Ovary (tissue), 3 donors: ENCODE measurements around the gene SV2C.

Experiments used
- EP300 ChIP-seq: sonication (generic); formaldehyde crosslinking; IDR thresholded peaks from one replicate; pipeline ENCODE4 v1.6.1; 2017; ENCODE audit warnings: antibody characterized with exemption
- POLR2A ChIP-seq: fragments of 450-650 bp; IDR thresholded peaks from one replicate; pipeline ENCODE4 v1.6.1; 2017; ENCODE audit warnings: antibody characterized with exemption, mild to moderate bottlenecking, moderate library complexity
- TF ChIP-seq, protein P1 (sequence below), 3 donors: fragments of 450-650 bp in 2 of 3; fragments of 200-600 bp in 1 of 3; IDR thresholded peaks; one replicate each; pipeline versions ENCODE4 v1.5.1 to v1.8.0; 2016 to 2022; ENCODE audit warnings: antibody characterized with exemption in 3 of 3, mild to moderate bottlenecking in 1 of 3
- donor health status: DM: no; HTN: no; CAD: no.

DNA sequence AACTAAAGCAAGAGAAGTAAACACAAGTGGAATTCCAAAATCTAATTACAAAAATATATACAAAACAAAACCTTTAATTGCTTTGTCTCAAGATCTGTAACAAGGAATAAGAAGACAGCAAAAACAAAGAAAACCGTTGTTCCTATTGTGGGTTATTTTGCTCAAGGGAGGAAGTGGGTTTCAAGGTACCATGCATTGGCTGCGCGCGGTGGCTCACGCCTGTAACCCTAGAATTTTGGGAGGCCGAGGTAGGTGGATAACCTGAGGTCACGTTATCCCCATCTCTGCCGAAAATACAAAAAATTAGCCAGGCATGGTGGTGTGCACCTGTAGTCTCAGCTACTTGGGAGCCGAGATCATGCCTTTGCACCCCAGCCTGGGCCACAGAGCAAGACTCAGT, 307.8 kb downstream of the SV2C start:
- TF ChIP-seq, protein P1, sequence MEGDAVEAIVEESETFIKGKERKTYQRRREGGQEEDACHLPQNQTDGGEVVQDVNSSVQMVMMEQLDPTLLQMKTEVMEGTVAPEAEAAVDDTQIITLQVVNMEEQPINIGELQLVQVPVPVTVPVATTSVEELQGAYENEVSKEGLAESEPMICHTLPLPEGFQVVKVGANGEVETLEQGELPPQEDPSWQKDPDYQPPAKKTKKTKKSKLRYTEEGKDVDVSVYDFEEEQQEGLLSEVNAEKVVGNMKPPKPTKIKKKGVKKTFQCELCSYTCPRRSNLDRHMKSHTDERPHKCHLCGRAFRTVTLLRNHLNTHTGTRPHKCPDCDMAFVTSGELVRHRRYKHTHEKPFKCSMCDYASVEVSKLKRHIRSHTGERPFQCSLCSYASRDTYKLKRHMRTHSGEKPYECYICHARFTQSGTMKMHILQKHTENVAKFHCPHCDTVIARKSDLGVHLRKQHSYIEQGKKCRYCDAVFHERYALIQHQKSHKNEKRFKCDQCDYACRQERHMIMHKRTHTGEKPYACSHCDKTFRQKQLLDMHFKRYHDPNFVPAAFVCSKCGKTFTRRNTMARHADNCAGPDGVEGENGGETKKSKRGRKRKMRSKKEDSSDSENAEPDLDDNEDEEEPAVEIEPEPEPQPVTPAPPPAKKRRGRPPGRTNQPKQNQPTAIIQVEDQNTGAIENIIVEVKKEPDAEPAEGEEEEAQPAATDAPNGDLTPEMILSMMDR (IDR thresholded peaks at IDR 0.05), result no peak
- no peak for TF ChIP-seq POLR2A
- no peak for TF ChIP-seq EP300
